ENCODE measurements around the gene YAE1.

The YAE1 gene

GRCh38 chr7:39609113-39609934, 43.1 kb downstream of the YAE1 start:
- DNase-seq: peak; percentile 53

- DNase-seq: no peak
Observed at GRCh38 chr7:39609935-39610263, 43.7 kb downstream of the YAE1 start.

GRCh38 chr7:39613577-39613976, 47.4 kb downstream of the YAE1 start:
- DNase-seq: no peak

GRCh38 chr7:39614299-39614698, 48.1 kb downstream of the YAE1 start:
- DNase-seq: no peak

- no peak for DNase-seq
Observed at GRCh38 chr7:39615350-39615975, 49.3 kb downstream of the YAE1 start.

GRCh38 chr7:39616138-39616537, 49.9 kb downstream of the YAE1 start:
- DNase-seq: no peak

- DNase-seq: no peak
Observed at GRCh38 chr7:39617005-39617404, 50.8 kb downstream of the YAE1 start.

- no peak for DNase-seq
Observed at GRCh38 chr7:39618868-39619267, 52.7 kb downstream of the YAE1 start.

GRCh38 chr7:39620486-39620885, 54.3 kb downstream of the YAE1 start:
- no peak for DNase-seq

- no peak for DNase-seq
Observed at GRCh38 chr7:39621261-39621660, 55.1 kb downstream of the YAE1 start.

- no peak for DNase-seq
Observed at GRCh38 chr7:39621784-39622411, 55.7 kb downstream of the YAE1 start.

Measured in femur (tissue), 1 donor.